Body of pancreas (tissue), 4 donors: ENCODE measurements around the gene RAD17. TPM values are rescaled to one million over a fixed set of nuclear protein-coding genes. Genes with fewer than 3 reads are reported as not detected.
"Not testable (repeated sequence)": the region's sequence is repeated elsewhere in the genome, so short reads cannot be mapped to it uniquely, and the experiment has no call there.

Experiments used
- ATAC-seq: fragments of 150-250 bp; one replicate; pipeline ENCODE4 v1.9.1; 2016
- DNase-seq, 4 donors: peaks; one replicate each; pipeline ENCODE4 v3.0.0-alpha.2; 2019
- H3K27ac ChIP-seq, 4 donors: fragments of 200-600 bp; sonication (generic); 1 replicate in 3 of 4; 2 replicates in 1 of 4; pipeline versions ENCODE4 v1.5.1 to v1.6.1; 2016 to 2019; ENCODE audit warnings: mild to moderate bottlenecking in 1 of 4, mixed read lengths in 1 of 4, moderate library complexity in 1 of 4
- H3K27me3 ChIP-seq, 2 donors: fragments of 200-600 bp; sonication (generic); one replicate each; pipeline ENCODE4 v1.6.0; 2016; ENCODE audit warnings: mild to moderate bottlenecking in 1 of 2
- H3K36me3 ChIP-seq, 2 donors: fragments of 200-600 bp; sonication (generic); replicated peaks in 1 of 2; 2 replicates each; pipeline ENCODE4 v1.5.1; 2016; ENCODE audit warnings: low read depth in 2 of 2; ENCODE audit not compliant: insufficient read depth in 1 of 2
- H3K4me1 ChIP-seq: fragments of 200-600 bp; sonication (generic); one replicate; pipeline ENCODE4 v1.6.0; 2016
- H3K4me3 ChIP-seq, 2 donors: fragments of 200-600 bp; sonication (generic); 1 replicate in 1 of 2; 2 replicates in 1 of 2; pipeline ENCODE4 v1.5.1; 2016 to 2019
- H3K9me3 ChIP-seq, 3 donors: fragments of 200-600 bp; sonication (generic); 1 replicate in 2 of 3; 2 replicates in 1 of 3; pipeline ENCODE4 v1.5.1; 2016
- CTCF ChIP-seq, 7 experiments: fragments of 450-650 bp in 4 of 7; fragments of 200-600 bp in 3 of 7; sonication (generic) in 3 of 7; IDR thresholded peaks; one replicate each; pipeline ENCODE4 v1.5.1; 2016 to 2019; ENCODE audit warnings: antibody characterized with exemption in 7 of 7
- POLR2A ChIP-seq, 3 donors: fragments of 450-650 bp; IDR thresholded peaks; one replicate each; pipeline ENCODE4 v1.6.1; 2016; ENCODE audit warnings: antibody characterized with exemption in 3 of 3, mild to moderate bottlenecking in 2 of 3
- WGBS, 2 donors: methylation state at CpG; one replicate each; pipeline ENCODE4 v1.1.5; 2017; 5-methylcytosine and 5-hydroxymethylcytosine counted together
- intact Hi-C: fragments of 100-400 bp; cut with DNase I; formaldehyde crosslinking; loops from one replicate; pipeline ENCODE4 v1.15.1; 2023
- total RNA-seq, 2 donors: library from RNA; depleted of rRNA; stranded (reverse); fragments of >200 nt; gene quantifications; one replicate each; pipeline ENCODE4 v1.1.0, GENCODE V29; 2016

Gene RAD17
- total RNA-seq, 2 donors from 2014 or later, result 8.3 to 17.5 TPM

GRCh38 chr5:69451941-69452647, 82.5 kb downstream of the RAD17 start:
- Histone ChIP-seq H3K27ac (peak overlapping the region; percentile 66 to 97 (median 86)), H3K4me1 (peaks cover 59% of the 10 kb centered on the region), H3K9me3 (no peaks in the 10 kb centered on the region), H3K4me3 (no peak overlapping the region), H3K27me3 (no peaks in the 10 kb centered on the region), H3K36me3 (no peaks in the 10 kb centered on the region)
- peak; percentile 88 for ATAC-seq
- TF ChIP-seq POLR2A (IDR thresholded peaks at IDR 0.05) (no peak), CTCF (IDR thresholded peaks at IDR 0.05) (no peak)
- peak in 3 of 4 donors; percentile 14 to 50 (median 23) for DNase-seq
- 10 to 11% methylated on average over 4 of the region's 4 CpGs for WGBS, 2 donors
- intact Hi-C loops, result no loop called here

- H3K36me3 ChIP-seq, H3K9me3 ChIP-seq, H3K27me3 ChIP-seq, DNase-seq, H3K4me3 ChIP-seq, intact Hi-C loops, ATAC-seq: not testable (repeated sequence)
- H3K4me1 ChIP-seq, result peaks cover 59% of the 10 kb centered on the region
- peak overlapping the region in 2 of 4 donors; percentile 88 to 97 for H3K27ac ChIP-seq
- WGBS, 2 donors, result 88 to 100% methylated on average over 3 of the region's 3 CpGs
Measured at GRCh38 chr5:69453487-69453886, 83.9 kb downstream of the RAD17 start.

- intact Hi-C loops, result no loop called here
- ATAC-seq (peak; percentile 6), DNase-seq (peak in 3 of 4 donors; percentile 13 to 41 (median 24))
- Histone ChIP-seq H3K4me1 (peaks cover 59% of the 10 kb centered on the region), H3K4me3 (no peak overlapping the region), H3K27me3 (no peaks in the 10 kb centered on the region), H3K9me3 (no peaks in the 10 kb centered on the region), H3K36me3 (no peaks in the 10 kb centered on the region), H3K27ac (peak overlapping the region; percentile 25 to 88 (median 66))
- TF ChIP-seq POLR2A (IDR thresholded peaks at IDR 0.05) (no peak), CTCF (IDR thresholded peaks at IDR 0.05) (no peak)
- WGBS, 2 donors, result 43 to 44% methylated on average over 8 of the region's 8 CpGs
Measured at GRCh38 chr5:69454460-69455249, 85.0 kb downstream of the RAD17 start.

GRCh38 chr5:69455428-69455988, 85.9 kb downstream of the RAD17 start:
- H3K36me3 ChIP-seq, H3K9me3 ChIP-seq, DNase-seq, H3K27me3 ChIP-seq, ATAC-seq, H3K4me3 ChIP-seq, intact Hi-C loops: not testable (repeated sequence)
- Histone ChIP-seq H3K27ac (peak overlapping the region in 3 of 4 donors; percentile 60 to 88 (median 72)), H3K4me1 (peaks cover 54% of the 10 kb centered on the region)
- 41 to 75% methylated on average over 7 of the region's 7 CpGs for WGBS, 2 donors

- no peaks in the 10 kb centered on the region for H3K9me3 ChIP-seq
- H3K4me1 ChIP-seq, result no peaks in the 10 kb centered on the region
- no peak overlapping the region for H3K4me3 ChIP-seq
- no peaks in the 10 kb centered on the region for H3K36me3 ChIP-seq
- DNase-seq (no peak), ATAC-seq (no peak)
- WGBS, 2 donors, result 90 to 100% methylated on average over 1 of the region's 1 CpG
- intact Hi-C loops, result no loop called here
- no peak for TF ChIP-seq CTCF (IDR thresholded peaks at IDR 0.05)
- TF ChIP-seq POLR2A (IDR thresholded peaks at IDR 0.05), result no peak
- H3K27ac ChIP-seq, result no peak overlapping the region
- no peaks in the 10 kb centered on the region for H3K27me3 ChIP-seq
Measured at GRCh38 chr5:69462170-69462569, 92.6 kb downstream of the RAD17 start.

Other genes with a start within 250 kb of the RAD17 start
- 1 to 10 TPM; 1.6 to 4.9 TPM for gene CCNB1, start 202.7 kb upstream of the RAD17 start, total RNA-seq
- 1 to 10 TPM in 1 of 2 donors, under 1 TPM in 1; 0.33 to 2.6 TPM for gene CENPH, start 180.2 kb upstream of the RAD17 start, total RNA-seq
- 10 to 100 TPM in 1 of 2 donors, 1 to 10 TPM in 1; 4.0 to 14.5 TPM for gene CDK7, start 134.9 kb upstream of the RAD17 start, total RNA-seq
- gene CCDC125, start 37.0 kb upstream of the RAD17 start, total RNA-seq, result 10 to 100 TPM in 1 of 2 donors, 1 to 10 TPM in 1; 6.7 to 10.2 TPM
- gene AK6, start 298 bp upstream of the RAD17 start, total RNA-seq, result 10 to 100 TPM in 1 of 2 donors, 1 to 10 TPM in 1; 8.3 to 17.1 TPM
- gene TAF9, start 298 bp upstream of the RAD17 start, total RNA-seq, result 10 to 100 TPM in 1 of 2 donors, 1 to 10 TPM in 1; 8.6 to 24.9 TPM
- gene MARVELD2, start 45.3 kb downstream of the RAD17 start, total RNA-seq, result 10 to 100 TPM; 15.5 to 19.7 TPM
- 10 to 100 TPM; 23.1 to 63.6 TPM for gene OCLN, start 123.0 kb downstream of the RAD17 start, total RNA-seq
- gene GTF2H2C, start 190.4 kb downstream of the RAD17 start, total RNA-seq, result 10 to 100 TPM in 1 of 2 donors, 1 to 10 TPM in 1; 5.3 to 13.0 TPM